GM12878 (cell line): ENCODE results near the gene SYNGR4. TPM values are rescaled to one million over a fixed set of nuclear protein-coding genes. Genes with fewer than 3 reads are reported as not detected.
A peak's percentile ranks its signal among the peaks of the same experiment; 100 is the strongest.

ENCODE experiments used
- ATAC-seq: fragments of 200-7000 bp; cut with Tn5 transposase; 3 replicates; pipeline ENCODE4 v1.9.1; 2020; ENCODE audit warnings: mild to moderate bottlenecking, moderate library complexity
- BruUV-seq: library from RNA; stranded (reverse); fragments of 400-500 nt; replicated peaks from 2 replicates; lab custom pipeline; 2021; lab: Mats Ljungman, UMichigan
- CTCF ChIA-PET: fragments of 300-600 bp; sonication (Branson Sonifier 250); formaldehyde crosslinking; extraction: SDS; loops from one replicate; lab custom pipeline; 2021; ENCODE audit warnings: inconsistent platforms; lab: Yijun Ruan, JAX
- POLR2A ChIA-PET: fragments of 350-600 bp; formaldehyde crosslinking; extraction: SDS; loops from one replicate; lab custom pipeline; 2021; ENCODE audit warnings: inconsistent platforms; lab: Charles Lee
- RAD21 ChIA-PET: fragments of 300-600 bp; sonication (Branson Sonifier 250); formaldehyde crosslinking; loops from one replicate; lab custom pipeline; 2023; ENCODE audit warnings: antibody characterized with exemption; ENCODE audit not compliant: unreplicated experiment; lab: Charles Lee
- SMC1A ChIA-PET: fragments of 300-600 bp; sonication (Branson Sonifier 250); formaldehyde crosslinking; loops from one replicate; lab custom pipeline; 2023; ENCODE audit not compliant: unreplicated experiment, uncharacterized antibody; lab: Charles Lee
- DNase-seq: peaks from one replicate; pipeline ENCODE4 v3.0.0-alpha.2; 2011; ENCODE audit warnings: low read depth, low spot score
- FAIRE-seq: peaks from 3 replicates; lab custom pipeline; 2011; peaks lifted over from hg19 to GRCh38; lab: Jason Lieb, UNC
- H2AFZ ChIP-seq: 2 replicates; pipeline ENCODE4 v1.6.0; 2011; ENCODE audit warnings: low read depth, low read length, control low read depth; ENCODE audit not compliant: control insufficient read depth
- H3K27ac ChIP-seq: 2 replicates; pipeline ENCODE4 v1.5.1; 2011; ENCODE audit warnings: control low read depth; ENCODE audit not compliant: control insufficient read depth, insufficient read depth
- H3K27me3 ChIP-seq, 2 experiments: replicated peaks in 1 of 2; 2 replicates each; pipeline versions ENCODE4 v1.6.0 to v1.6.1; 2011; ENCODE audit warnings: low read length in 1 of 2; ENCODE audit not compliant: control insufficient read depth in 2 of 2, insufficient read depth in 2 of 2
- H3K36me3 ChIP-seq, 2 experiments: 2 replicates each; pipeline ENCODE4 v1.5.1; 2011; ENCODE audit warnings: low read length in 1 of 2; ENCODE audit not compliant: control insufficient read depth in 2 of 2, insufficient read depth in 2 of 2
- H3K4me1 ChIP-seq: 2 replicates; pipeline ENCODE4 v1.6.1; 2011; ENCODE audit warnings: mild to moderate bottlenecking, low read length, moderate library complexity, mixed read lengths; ENCODE audit not compliant: control insufficient read depth, insufficient read depth
- H3K4me2 ChIP-seq: 2 replicates; pipeline ENCODE4 v1.6.0; 2011; ENCODE audit warnings: control low read depth; ENCODE audit not compliant: control insufficient read depth, insufficient read depth
- H3K4me3 ChIP-seq: fragments of 200-600 bp; sonication (generic); 2 replicates; pipeline ENCODE4 v1.5.1; 2016
- H3K79me2 ChIP-seq: 2 replicates; pipeline ENCODE4 v1.6.0; 2011; ENCODE audit warnings: low read length; ENCODE audit not compliant: control insufficient read depth, insufficient read depth
- H3K9ac ChIP-seq: 2 replicates; pipeline ENCODE4 v1.8.0; 2011; ENCODE audit warnings: low read length, control low read depth, mixed read lengths; ENCODE audit not compliant: control insufficient read depth, insufficient read depth
- H3K9me3 ChIP-seq: replicated peaks from 3 replicates; pipeline ENCODE4 v1.5.1; 2011; ENCODE audit warnings: mild to moderate bottlenecking, low read length; ENCODE audit not compliant: control insufficient read depth, insufficient read depth
- H4K20me1 ChIP-seq: 2 replicates; pipeline ENCODE4 v1.6.0; 2011; ENCODE audit not compliant: control insufficient read depth, insufficient read depth
- BACH1 ChIP-seq: fragments of 450-650 bp; IDR thresholded peaks from 2 replicates; pipeline ENCODE4 v1.6.1; 2017; ENCODE audit warnings: mild to moderate bottlenecking, borderline replicate concordance
- HDAC2 ChIP-seq: fragments of 200-600 bp; sonication (generic); IDR thresholded peaks from 2 replicates; pipeline ENCODE4 v1.6.1; 2017
- HDGF ChIP-seq: fragments of 450-650 bp; IDR thresholded peaks from 2 replicates; pipeline ENCODE4 v1.6.1; 2016; ENCODE audit warnings: antibody characterized with exemption
- KAT2A ChIP-seq: conservative IDR thresholded peaks from 2 replicates; pipeline ENCODE4 v1.6.1; 2011; ENCODE audit warnings: low read depth, low read length; ENCODE audit not compliant: control insufficient read depth
- ZNF622 ChIP-seq: fragments of 450-650 bp; IDR thresholded peaks from 2 replicates; pipeline ENCODE4 v1.6.1; 2017; ENCODE audit warnings: mild to moderate bottlenecking, inconsistent platforms
- WGBS: methylation state at CpG from one replicate; pipeline ENCODE4 v1.1.6; 2016; ENCODE audit warnings: low lambda C conversion rate; ENCODE audit not compliant: insufficient replicate concordance, insufficient coverage; ENCODE audit errors: missing lambda C conversion rate; 5-methylcytosine and 5-hydroxymethylcytosine counted together
- in situ Hi-C: fragments of 300-500 bp; cut with MboI; formaldehyde crosslinking; loops from 9 replicates; pipeline ENCODE4 v1.14.3; 2018; ENCODE audit warnings: mixed read lengths
- intact Hi-C: fragments of 100-400 bp; cut with micrococcal nuclease; formaldehyde crosslinking; loops from one replicate; pipeline ENCODE4 v1.14.2; 2022; ENCODE audit not compliant: unreplicated experiment
- polyA plus RNA-seq, 11 experiments: library from polyadenylated mRNA; depleted of rRNA in 4 of 11; unstranded in 6 of 11; stranded (reverse) in 5 of 11; fragments of >200 nt; fragmentation: Nextera tagmentation in 4 of 11; fragmentation: Illumina TruSeq in 1 of 11; extraction: Ambion mirVana in 4 of 11; extraction: Trizol in 1 of 11; gene quantifications; 1 replicate in 1 of 11; 2 replicates in 10 of 11; pipeline versions ENCODE4 v1.2.1 to v1.2.3, GENCODE V29; 2011 to 2016; ENCODE audit warnings: inconsistent platforms in 2 of 11, missing spikeins in 2 of 11, low read depth in 1 of 11
- total RNA-seq, 4 experiments: library from RNA; depleted of rRNA in 3 of 4; stranded (reverse); fragments of >200 nt in 3 of 4; fragmentation: Illumina TruSeq in 1 of 4; extraction: Trizol in 1 of 4; gene quantifications; 2 replicates each; pipeline versions ENCODE4 v1.2.1 to v1.2.3, GENCODE V29; 2013 to 2021
- TF ChIP-seq, protein P1 (sequence below): fragments of 450-650 bp; IDR thresholded peaks from 2 replicates; pipeline ENCODE4 v1.6.1; 2016; ENCODE audit warnings: mild to moderate bottlenecking, moderate library complexity, borderline replicate concordance

SYNGR4 gene
- total and polyA plus RNA-seq, 10 of the 15 experiments (the other 5 are each of a cell fraction or from before 2014, with no cell fraction given) = 0.08 to 0.72 (median 0.17) TPM; not detected in 6

DNA sequence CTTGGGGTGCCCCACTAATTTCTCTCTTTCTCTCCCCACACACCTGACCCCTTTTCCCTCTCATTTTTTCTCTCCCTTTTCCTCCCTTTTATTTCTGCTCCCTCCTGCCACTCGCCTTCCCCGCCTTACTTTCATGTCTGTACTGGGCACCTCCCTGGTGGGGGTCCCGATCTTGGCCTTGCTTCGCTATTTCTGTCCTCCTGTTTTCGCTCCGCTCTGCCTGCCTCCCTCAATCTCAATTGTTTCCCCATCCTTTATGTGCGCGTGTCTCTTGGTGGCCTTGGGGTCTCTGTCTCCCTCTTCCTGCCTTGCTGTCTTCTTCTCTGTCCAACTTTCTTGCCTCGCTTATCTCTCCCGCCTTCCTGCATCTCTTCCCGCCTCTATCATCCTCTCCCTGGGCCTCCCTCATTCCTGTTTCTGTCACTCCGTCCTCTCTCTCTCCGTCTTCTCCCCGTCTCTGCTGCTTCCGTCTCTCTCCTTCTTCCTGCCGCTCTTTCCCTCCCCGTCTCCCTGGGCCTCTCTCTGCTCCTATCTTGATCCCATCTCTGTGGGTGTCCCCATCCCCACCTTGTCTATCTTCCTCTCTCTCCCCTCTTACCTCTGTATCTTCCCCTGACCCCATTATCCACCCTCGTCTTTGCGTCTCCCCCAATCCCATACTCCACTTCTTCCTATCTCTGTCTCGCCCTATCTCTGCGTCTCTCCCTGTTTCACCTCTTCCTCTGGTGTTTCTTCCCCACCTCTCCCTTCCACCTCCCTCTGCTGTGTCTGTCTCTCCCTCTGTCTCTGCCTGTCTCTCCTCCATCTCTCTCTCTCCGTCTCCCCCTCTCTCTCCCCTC, 33.3 kb downstream of the SYNGR4 start (continued):
- TF ChIP-seq, protein P1, sequence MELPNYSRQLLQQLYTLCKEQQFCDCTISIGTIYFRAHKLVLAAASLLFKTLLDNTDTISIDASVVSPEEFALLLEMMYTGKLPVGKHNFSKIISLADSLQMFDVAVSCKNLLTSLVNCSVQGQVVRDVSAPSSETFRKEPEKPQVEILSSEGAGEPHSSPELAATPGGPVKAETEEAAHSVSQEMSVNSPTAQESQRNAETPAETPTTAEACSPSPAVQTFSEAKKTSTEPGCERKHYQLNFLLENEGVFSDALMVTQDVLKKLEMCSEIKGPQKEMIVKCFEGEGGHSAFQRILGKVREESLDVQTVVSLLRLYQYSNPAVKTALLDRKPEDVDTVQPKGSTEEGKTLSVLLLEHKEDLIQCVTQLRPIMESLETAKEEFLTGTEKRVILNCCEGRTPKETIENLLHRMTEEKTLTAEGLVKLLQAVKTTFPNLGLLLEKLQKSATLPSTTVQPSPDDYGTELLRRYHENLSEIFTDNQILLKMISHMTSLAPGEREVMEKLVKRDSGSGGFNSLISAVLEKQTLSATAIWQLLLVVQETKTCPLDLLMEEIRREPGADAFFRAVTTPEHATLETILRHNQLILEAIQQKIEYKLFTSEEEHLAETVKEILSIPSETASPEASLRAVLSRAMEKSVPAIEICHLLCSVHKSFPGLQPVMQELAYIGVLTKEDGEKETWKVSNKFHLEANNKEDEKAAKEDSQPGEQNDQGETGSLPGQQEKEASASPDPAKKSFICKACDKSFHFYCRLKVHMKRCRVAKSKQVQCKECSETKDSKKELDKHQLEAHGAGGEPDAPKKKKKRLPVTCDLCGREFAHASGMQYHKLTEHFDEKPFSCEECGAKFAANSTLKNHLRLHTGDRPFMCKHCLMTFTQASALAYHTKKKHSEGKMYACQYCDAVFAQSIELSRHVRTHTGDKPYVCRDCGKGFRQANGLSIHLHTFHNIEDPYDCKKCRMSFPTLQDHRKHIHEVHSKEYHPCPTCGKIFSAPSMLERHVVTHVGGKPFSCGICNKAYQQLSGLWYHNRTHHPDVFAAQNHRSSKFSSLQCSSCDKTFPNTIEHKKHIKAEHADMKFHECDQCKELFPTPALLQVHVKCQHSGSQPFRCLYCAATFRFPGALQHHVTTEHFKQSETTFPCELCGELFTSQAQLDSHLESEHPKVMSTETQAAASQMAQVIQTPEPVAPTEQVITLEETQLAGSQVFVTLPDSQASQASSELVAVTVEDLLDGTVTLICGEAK = peak; percentile 31; the same call in 1 of the 2 replicates
- no peak for TF ChIP-seq KAT2A
- TF ChIP-seq HDAC2 = no peak

DNA sequence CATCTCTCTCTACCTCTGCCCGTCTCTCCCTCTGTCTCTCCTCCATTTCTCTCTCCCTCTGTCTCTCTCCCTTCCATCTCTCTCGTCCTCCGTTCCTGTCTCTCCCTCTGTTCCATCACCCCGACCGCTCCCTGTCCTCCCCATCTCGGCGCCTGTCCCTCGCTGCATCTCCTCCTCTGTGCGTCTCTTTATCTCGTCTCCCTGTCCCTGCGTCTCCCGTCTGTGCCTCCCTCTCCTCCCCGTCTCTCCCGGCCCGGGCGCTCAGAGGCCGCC, 33.9 kb downstream of the SYNGR4 start:
- Histone ChIP-seq H3K27ac (peak overlapping the region; percentile 11; the same call in 1 of the 2 replicates), H3K4me2 (peak overlapping the region; percentile 95), H4K20me1 (no peaks in the 10 kb centered on the region), H3K27me3 (peaks cover 11 to 13% of the 10 kb centered on the region in 2 experiments), H2AFZ (peak overlapping the region; percentile 33), H3K36me3 (no peaks in the 10 kb centered on the region), H3K4me1 (peaks cover 8% of the 10 kb centered on the region; the same call in 1 of the 2 replicates), H3K9me3 (no peaks in the 10 kb centered on the region), H3K79me2 (no peaks in the 10 kb centered on the region), H3K9ac (peak overlapping the region; percentile 64), H3K4me3 (peak overlapping the region; percentile 74)
- intact Hi-C loops (no loop called here), in situ Hi-C loops (no loop called here)
- TF ChIP-seq HDGF (0 out of 2 replicates have a peak, but pooled peaks have one; percentile 9), ZNF622 (no peak), BACH1 (no peak)
- TF ChIP-seq, protein P1 = 0 out of 2 replicates have a peak, but pooled peaks have one; percentile 16
- CTCF ChIA-PET = no interaction called here
- no peak for ATAC-seq
- DNase-seq = no peak
- SMC1A ChIA-PET = no interaction called here
- WGBS = 2% methylated on average over 16 of the region's 17 CpGs
- POLR2A ChIA-PET = no interaction called here
- no peak for FAIRE-seq
- RAD21 ChIA-PET = no interaction called here
- no TSS peak for BruUV-seq
